ENCODE results near the gene SLMAP. TPM values are rescaled to one million over a fixed set of nuclear protein-coding genes. Genes with fewer than 3 reads are reported as not detected.
"Not testable (repeated sequence)": the region's sequence is repeated elsewhere in the genome, so short reads cannot be mapped to it uniquely, and the experiment has no call there.

The SLMAP gene
- total and polyA plus RNA-seq, 7 donors = 28.2 to 745 (median 300) TPM

DNA sequence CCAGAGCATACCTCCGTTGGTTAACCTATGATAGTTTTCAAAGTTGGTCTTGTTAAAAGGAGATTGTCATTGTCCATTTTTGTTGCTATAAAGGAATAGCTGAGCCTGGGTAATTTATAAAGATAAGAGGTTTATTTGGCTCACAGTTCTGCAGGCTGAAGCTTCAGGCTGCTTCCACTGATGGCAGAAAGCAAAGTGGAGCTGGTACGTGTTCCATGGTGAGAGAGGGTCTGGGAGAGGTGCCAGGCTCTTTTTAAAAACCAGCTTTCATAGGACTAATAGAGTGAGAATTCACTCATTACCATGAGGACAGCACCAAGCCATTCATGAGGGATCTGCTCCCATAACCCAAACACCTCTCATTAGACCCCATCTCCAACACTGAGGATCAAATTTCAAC is 107.3 kb downstream of the SLMAP start:
- no peaks in the 10 kb centered on the region for H3K27me3 ChIP-seq
- H3K9me3 ChIP-seq = no peaks in the 10 kb centered on the region
- no peak for DNase-seq
- intact Hi-C loops (cut with DNase I) = no loop called here
- no peaks in the 10 kb centered on the region for H3K4me1 ChIP-seq
- H3K27ac ChIP-seq = no peak overlapping the region
- 88 to 92% methylated on average over 2 of the region's 2 CpGs for WGBS, 2 donors
- no peak overlapping the region for H3K4me3 ChIP-seq
- H3K36me3 ChIP-seq = peaks cover 0 to 42% (median 3%) of the 10 kb centered on the region in 4 donors
- TF ChIP-seq POLR2AphosphoS5 (IDR thresholded peaks at IDR 0.05) (no peak), POLR2A (IDR thresholded peaks at IDR 0.05) (no peak), EP300 (IDR thresholded peaks at IDR 0.05) (no peak)

DNA sequence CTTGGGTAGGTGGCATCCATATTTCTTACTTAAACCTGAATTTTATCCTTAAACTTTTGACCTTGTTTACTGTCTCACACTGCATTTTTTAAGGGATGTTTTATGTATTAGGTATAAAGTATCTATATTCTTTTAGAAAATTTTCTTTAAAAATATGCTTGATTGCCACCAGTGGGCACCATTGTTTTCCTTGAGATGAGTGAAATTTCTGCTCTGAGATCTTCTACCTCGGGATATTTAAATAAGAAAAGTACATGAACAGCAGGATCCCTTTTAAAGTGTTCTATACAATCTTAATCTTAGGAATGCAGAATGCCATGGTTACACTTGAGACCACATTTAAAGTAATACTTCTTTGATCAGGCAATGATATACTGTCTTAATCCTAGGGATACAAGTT is 108.7 kb downstream of the SLMAP start:
- DNase-seq = no peak
- TF ChIP-seq, protein P1, sequence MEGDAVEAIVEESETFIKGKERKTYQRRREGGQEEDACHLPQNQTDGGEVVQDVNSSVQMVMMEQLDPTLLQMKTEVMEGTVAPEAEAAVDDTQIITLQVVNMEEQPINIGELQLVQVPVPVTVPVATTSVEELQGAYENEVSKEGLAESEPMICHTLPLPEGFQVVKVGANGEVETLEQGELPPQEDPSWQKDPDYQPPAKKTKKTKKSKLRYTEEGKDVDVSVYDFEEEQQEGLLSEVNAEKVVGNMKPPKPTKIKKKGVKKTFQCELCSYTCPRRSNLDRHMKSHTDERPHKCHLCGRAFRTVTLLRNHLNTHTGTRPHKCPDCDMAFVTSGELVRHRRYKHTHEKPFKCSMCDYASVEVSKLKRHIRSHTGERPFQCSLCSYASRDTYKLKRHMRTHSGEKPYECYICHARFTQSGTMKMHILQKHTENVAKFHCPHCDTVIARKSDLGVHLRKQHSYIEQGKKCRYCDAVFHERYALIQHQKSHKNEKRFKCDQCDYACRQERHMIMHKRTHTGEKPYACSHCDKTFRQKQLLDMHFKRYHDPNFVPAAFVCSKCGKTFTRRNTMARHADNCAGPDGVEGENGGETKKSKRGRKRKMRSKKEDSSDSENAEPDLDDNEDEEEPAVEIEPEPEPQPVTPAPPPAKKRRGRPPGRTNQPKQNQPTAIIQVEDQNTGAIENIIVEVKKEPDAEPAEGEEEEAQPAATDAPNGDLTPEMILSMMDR (IDR thresholded peaks at IDR 0.05) = peak in 3 of 4 experiments; percentile 38 to 55 (median 50)
- TF ChIP-seq POLR2AphosphoS5 (IDR thresholded peaks at IDR 0.05) = no peak
- TF ChIP-seq POLR2A (IDR thresholded peaks at IDR 0.05) = no peak
- no peak for TF ChIP-seq EP300 (IDR thresholded peaks at IDR 0.05)
- Histone ChIP-seq H3K27me3 (no peaks in the 10 kb centered on the region), H3K27ac (no peak overlapping the region), H3K9me3 (no peaks in the 10 kb centered on the region), H3K36me3 (peaks cover 0 to 34% (median 2%) of the 10 kb centered on the region in 4 donors), H3K4me3 (no peak overlapping the region), H3K4me1 (no peaks in the 10 kb centered on the region)
- intact Hi-C loops (cut with DNase I) = loop anchor here (2.0 kb wide), 1 partner anchor 108 kb away; no protein-coding TSS in a partner anchor
- 13 to 27% methylated on average over 1 of the region's 1 CpG for WGBS, 2 donors

DNA sequence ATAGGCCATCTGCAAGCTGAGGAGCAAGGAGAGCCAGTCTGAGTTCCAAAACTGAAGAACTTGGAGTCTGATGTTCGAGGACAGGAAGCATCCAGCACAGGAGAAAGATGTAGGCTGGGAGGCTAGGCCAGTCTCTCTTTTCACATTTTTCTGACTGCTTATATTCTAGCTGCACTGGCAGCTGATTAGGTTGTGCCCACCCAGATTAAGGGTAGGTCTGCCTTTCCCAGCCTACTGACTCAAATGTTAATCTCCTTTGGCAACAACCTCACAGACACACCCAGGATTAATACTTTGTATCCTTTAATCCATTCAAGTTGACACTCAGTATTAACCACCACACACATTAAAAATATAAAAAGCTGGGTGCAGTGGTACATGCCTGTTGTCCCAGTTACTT is 113.0 kb downstream of the SLMAP start:
- H3K27ac ChIP-seq = not testable (repeated sequence)

GRCh38 chr3:57872606-57873005 is 116.5 kb downstream of the SLMAP start:
- no peaks in the 10 kb centered on the region for H3K4me1 ChIP-seq
- 95 to 96% methylated on average over 4 of the region's 4 CpGs for WGBS, 2 donors
- no peak for DNase-seq
- no peaks in the 10 kb centered on the region for H3K9me3 ChIP-seq
- no peak for TF ChIP-seq EP300 (IDR thresholded peaks at IDR 0.05)
- TF ChIP-seq POLR2A (IDR thresholded peaks at IDR 0.05) = no peak
- TF ChIP-seq, protein P1 (IDR thresholded peaks at IDR 0.05) = no peak
- no peak for TF ChIP-seq POLR2AphosphoS5 (IDR thresholded peaks at IDR 0.05)
- intact Hi-C loops (cut with DNase I) = no loop called here
- no peak overlapping the region for H3K27ac ChIP-seq
- H3K36me3 ChIP-seq = peaks cover 0 to 5% (median 0%) of the 10 kb centered on the region in 4 donors
- H3K27me3 ChIP-seq = no peaks in the 10 kb centered on the region
- H3K4me3 ChIP-seq = no peak overlapping the region

More for the DNA sequence above, 113.0 kb downstream of the SLMAP start:
- H3K4me1 ChIP-seq; H3K9me3 ChIP-seq; H3K27me3 ChIP-seq; H3K4me3 ChIP-seq; DNase-seq; intact Hi-C loops (cut with DNase I): not testable (repeated sequence)
- H3K36me3 ChIP-seq = peaks cover 0 to 11% (median 0%) of the 10 kb centered on the region in 4 donors
- 100% methylated on average over 1 of the region's 1 CpG for WGBS, 2 donors

DNA sequence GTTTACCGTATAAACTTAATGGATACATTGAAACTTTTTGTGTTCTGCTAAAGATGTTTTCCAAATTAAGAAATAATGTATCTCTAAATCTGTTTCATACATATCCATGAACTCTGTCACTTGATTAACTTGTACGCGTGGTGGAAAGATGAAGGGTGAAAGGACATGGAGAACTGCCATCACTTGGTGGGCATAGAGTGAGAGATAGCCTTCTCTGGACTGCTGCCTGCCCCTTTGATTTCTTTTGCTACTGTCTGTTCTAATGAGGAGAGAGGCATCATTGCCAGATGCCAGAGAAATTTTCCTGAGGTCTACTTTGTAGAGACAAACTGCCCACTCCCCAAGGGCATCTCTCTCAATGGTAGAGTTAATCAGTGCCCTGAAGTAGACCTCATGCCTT is 120.5 kb downstream of the SLMAP start:
- Histone ChIP-seq H3K4me1 (no peaks in the 10 kb centered on the region), H3K36me3 (no peaks in the 10 kb centered on the region), H3K27me3 (no peaks in the 10 kb centered on the region), H3K4me3 (no peak overlapping the region), H3K9me3 (no peaks in the 10 kb centered on the region), H3K27ac (peak overlapping the region in 1 of 4 donors; percentile 6)
- no peak for TF ChIP-seq EP300 (IDR thresholded peaks at IDR 0.05)
- TF ChIP-seq POLR2A (IDR thresholded peaks at IDR 0.05) = no peak
- TF ChIP-seq POLR2AphosphoS5 (IDR thresholded peaks at IDR 0.05) = no peak
- TF ChIP-seq, protein P1 (IDR thresholded peaks at IDR 0.05) = no peak
- intact Hi-C loops (cut with DNase I) = no loop called here
- WGBS, 2 donors = 89 to 97% methylated on average over 3 of the region's 3 CpGs
- no peak for DNase-seq

DNA sequence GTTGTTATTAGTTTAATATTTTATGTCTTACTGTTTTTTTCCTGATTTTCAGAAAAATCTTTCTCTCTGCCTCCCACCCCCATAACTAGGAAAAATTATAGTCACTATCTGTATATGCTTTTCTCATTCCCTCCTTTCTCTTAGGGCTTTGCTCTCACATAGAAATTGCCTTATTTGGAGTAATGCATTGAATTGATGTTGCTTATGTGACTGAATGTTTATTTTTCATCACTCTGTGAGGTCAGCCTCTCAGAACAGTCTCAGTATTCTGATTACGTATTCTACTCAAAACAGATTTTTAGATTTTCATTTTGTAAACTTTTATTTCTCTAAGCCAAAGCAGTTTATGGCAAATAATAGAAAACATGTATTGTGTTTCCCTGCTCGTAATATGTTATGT is 121.0 kb downstream of the SLMAP start:
- no peak for TF ChIP-seq POLR2AphosphoS5 (IDR thresholded peaks at IDR 0.05)
- no peak for TF ChIP-seq POLR2A (IDR thresholded peaks at IDR 0.05)
- TF ChIP-seq, protein P1 (IDR thresholded peaks at IDR 0.05) = no peak
- no peak for TF ChIP-seq EP300 (IDR thresholded peaks at IDR 0.05)
- DNase-seq = no peak
- Histone ChIP-seq H3K4me1 (peaks cover 0 to 2% (median under 1%) of the 10 kb centered on the region in 4 donors), H3K27me3 (no peaks in the 10 kb centered on the region), H3K36me3 (no peaks in the 10 kb centered on the region), H3K27ac (peak overlapping the region in 1 of 4 donors; percentile 6), H3K9me3 (no peaks in the 10 kb centered on the region), H3K4me3 (no peak overlapping the region)
- 89 to 92% methylated on average over 2 of the region's 2 CpGs for WGBS, 2 donors
- intact Hi-C loops (cut with DNase I) = no loop called here

DNA sequence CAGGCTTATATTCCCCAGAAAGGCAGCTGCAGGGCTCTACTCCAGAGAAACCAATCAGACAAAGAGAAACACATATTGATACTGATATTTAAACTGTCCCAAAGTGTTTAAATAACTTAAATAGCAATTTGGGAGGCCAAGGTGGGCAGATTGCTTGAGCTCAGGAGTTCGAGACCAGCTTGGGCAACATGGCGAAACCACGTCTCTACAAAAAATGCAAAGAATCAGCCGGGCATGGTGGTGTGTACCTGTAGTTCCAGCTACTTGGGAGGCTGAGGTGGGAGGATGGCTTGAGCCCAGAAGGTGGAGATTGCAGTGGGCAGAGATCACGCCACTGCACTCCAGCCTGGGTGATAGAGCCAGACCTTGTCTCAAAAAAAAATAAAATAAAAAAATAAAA is 128.3 kb downstream of the SLMAP start:
- not testable (repeated sequence) for H3K4me3 ChIP-seq, DNase-seq, H3K27me3 ChIP-seq, H3K9me3 ChIP-seq, H3K36me3 ChIP-seq, H3K27ac ChIP-seq
- intact Hi-C loops (cut with DNase I) = loop anchor here (10.0 kb wide), 1 partner anchor 280 kb away; no protein-coding TSS in a partner anchor
- WGBS, 2 donors = 96 to 98% methylated on average over 5 of the region's 5 CpGs
- H3K4me1 ChIP-seq = peaks cover 0 to 15% (median 7%) of the 10 kb centered on the region in 4 donors

Data from sigmoid colon (tissue), 7 donors.